Superior temporal gyrus (tissue), 1 donor: ENCODE measurements around the gene RAB11FIP2.

Source experiments
- DNase-seq: peaks from one replicate; pipeline ENCODE4 v3.0.0-alpha.2; 2016; ENCODE audit errors: extremely low spot score

Gene RAB11FIP2

GRCh38 chr10:117987244-117987909 lies 59.4 kb downstream of the RAB11FIP2 start:
- DNase-seq: no peak

- no peak for DNase-seq
Measured at GRCh38 chr10:117983961-117984360, 62.8 kb downstream of the RAB11FIP2 start.

GRCh38 chr10:117980755-117981702 lies 65.7 kb downstream of the RAB11FIP2 start:
- no peak for DNase-seq

- DNase-seq: no peak
Measured at GRCh38 chr10:117980216-117980615, 66.5 kb downstream of the RAB11FIP2 start.

- no peak for DNase-seq
Measured at GRCh38 chr10:117972168-117972837, 74.4 kb downstream of the RAB11FIP2 start.

- no peak for DNase-seq
Measured at GRCh38 chr10:117970962-117971361, 75.8 kb downstream of the RAB11FIP2 start.

- no peak for DNase-seq
Measured at GRCh38 chr10:117969592-117969991, 77.1 kb downstream of the RAB11FIP2 start.

- DNase-seq: no peak
Measured at GRCh38 chr10:117968354-117969182, 78.2 kb downstream of the RAB11FIP2 start.

GRCh38 chr10:117967149-117967650 lies 79.5 kb downstream of the RAB11FIP2 start:
- DNase-seq: no peak

GRCh38 chr10:117965984-117966383 lies 80.8 kb downstream of the RAB11FIP2 start:
- no peak for DNase-seq

GRCh38 chr10:117964536-117964935 lies 82.2 kb downstream of the RAB11FIP2 start:
- no peak for DNase-seq

GRCh38 chr10:117960345-117960935 lies 86.3 kb downstream of the RAB11FIP2 start:
- DNase-seq: no peak

- no peak for DNase-seq
Measured at GRCh38 chr10:117956972-117957371, 89.8 kb downstream of the RAB11FIP2 start.

GRCh38 chr10:117955176-117955575 lies 91.6 kb downstream of the RAB11FIP2 start:
- no peak for DNase-seq
